Breast epithelium (tissue), 3 donors: Measurements from ENCODE around the gene ECE1.

Experiments used
- CTCF ChIP-seq, 3 donors: fragments of 450-650 bp; IDR thresholded peaks; one replicate each; pipeline ENCODE4 v1.5.1; 2016 to 2017; ENCODE audit warnings: antibody characterized with exemption in 3 of 3, mild to moderate bottlenecking in 3 of 3, moderate library complexity in 3 of 3
- POLR2A ChIP-seq: fragments of 450-650 bp; IDR thresholded peaks from one replicate; pipeline ENCODE4 v1.6.1; 2016; ENCODE audit warnings: antibody characterized with exemption, mild to moderate bottlenecking, moderate library complexity
- POLR2AphosphoS5 ChIP-seq, 3 donors: sonication (generic); formaldehyde crosslinking; IDR thresholded peaks; one replicate each; pipeline ENCODE4 v1.6.1; 2017; ENCODE audit warnings: antibody characterized with exemption in 3 of 3

- TF ChIP-seq CTCF (IDR thresholded peaks at IDR 0.05) (no peak), POLR2A (no peak), POLR2AphosphoS5 (IDR thresholded peaks at IDR 0.05) (no peak)
Measured at GRCh38 chr1:21246905-21247642, 43.2 kb downstream of the ECE1 start.
